PFSK-1 (cell line): Measurements from ENCODE around the gene TMEM26.

Source experiments
- POLR2AphosphoS5 ChIP-seq: IDR thresholded peaks from 2 replicates; pipeline ENCODE4 v1.6.1; 2012; ENCODE audit warnings: low read depth, mild to moderate bottlenecking, control low read depth, low read length, moderate library complexity
- TF ChIP-seq, protein P1 (sequence below), 2 experiments: IDR thresholded peaks; 2 replicates each; pipeline versions ENCODE4 v1.6.1 to v1.8.0; 2011 to 2012; ENCODE audit warnings: low read depth in 2 of 2, low read length in 2 of 2, control low read depth in 1 of 2, inconsistent platforms in 1 of 2, mild to moderate bottlenecking in 1 of 2, moderate library complexity in 1 of 2; ENCODE audit not compliant: insufficient read depth in 1 of 2

- TF ChIP-seq POLR2AphosphoS5: no peak
- TF ChIP-seq, protein P1, sequence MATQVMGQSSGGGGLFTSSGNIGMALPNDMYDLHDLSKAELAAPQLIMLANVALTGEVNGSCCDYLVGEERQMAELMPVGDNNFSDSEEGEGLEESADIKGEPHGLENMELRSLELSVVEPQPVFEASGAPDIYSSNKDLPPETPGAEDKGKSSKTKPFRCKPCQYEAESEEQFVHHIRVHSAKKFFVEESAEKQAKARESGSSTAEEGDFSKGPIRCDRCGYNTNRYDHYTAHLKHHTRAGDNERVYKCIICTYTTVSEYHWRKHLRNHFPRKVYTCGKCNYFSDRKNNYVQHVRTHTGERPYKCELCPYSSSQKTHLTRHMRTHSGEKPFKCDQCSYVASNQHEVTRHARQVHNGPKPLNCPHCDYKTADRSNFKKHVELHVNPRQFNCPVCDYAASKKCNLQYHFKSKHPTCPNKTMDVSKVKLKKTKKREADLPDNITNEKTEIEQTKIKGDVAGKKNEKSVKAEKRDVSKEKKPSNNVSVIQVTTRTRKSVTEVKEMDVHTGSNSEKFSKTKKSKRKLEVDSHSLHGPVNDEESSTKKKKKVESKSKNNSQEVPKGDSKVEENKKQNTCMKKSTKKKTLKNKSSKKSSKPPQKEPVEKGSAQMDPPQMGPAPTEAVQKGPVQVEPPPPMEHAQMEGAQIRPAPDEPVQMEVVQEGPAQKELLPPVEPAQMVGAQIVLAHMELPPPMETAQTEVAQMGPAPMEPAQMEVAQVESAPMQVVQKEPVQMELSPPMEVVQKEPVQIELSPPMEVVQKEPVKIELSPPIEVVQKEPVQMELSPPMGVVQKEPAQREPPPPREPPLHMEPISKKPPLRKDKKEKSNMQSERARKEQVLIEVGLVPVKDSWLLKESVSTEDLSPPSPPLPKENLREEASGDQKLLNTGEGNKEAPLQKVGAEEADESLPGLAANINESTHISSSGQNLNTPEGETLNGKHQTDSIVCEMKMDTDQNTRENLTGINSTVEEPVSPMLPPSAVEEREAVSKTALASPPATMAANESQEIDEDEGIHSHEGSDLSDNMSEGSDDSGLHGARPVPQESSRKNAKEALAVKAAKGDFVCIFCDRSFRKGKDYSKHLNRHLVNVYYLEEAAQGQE (IDR thresholded peaks at IDR 0.05; ENCODE audit: insufficient read depth in 1 of 2, low read depth in 2 of 2, low read length in 2 of 2): no peak
These were observed 5.1 kb downstream of the TMEM26 start for GRCh38 chr10:61448091-61448490.
